ENCODE results near the gene DSTN.

Gene DSTN

DNA sequence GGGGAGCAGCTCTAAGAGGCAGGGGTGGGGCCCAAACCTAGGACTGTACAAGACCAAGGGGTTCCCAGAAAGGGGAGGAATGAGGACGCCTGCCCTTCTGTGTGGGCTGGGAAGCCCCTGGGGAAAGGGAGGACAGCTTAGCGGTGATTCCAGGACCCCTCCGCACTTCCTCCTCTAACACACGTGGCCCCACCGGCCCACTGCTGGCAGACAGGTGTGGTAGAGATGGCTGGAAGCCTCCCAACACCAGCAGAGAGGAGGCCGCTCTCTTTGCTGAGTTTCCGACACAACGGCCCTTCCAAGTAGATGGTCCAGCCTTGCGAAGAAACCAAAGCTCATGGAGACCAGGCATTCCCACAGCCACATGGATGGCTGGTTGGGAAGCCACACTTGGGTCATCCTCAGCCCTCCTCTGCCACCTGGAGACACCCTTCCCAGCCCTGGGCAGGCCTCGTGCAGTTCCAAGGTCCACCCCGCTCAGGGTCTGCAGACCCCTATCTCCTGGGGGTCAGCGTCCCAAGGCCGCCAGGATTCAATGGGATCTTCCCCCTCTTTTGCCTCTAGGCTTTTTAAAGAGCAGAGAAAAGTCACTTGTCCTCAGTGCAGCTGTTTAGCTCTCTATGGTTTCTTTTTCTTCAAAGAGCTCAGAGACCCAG is 68.2 kb downstream of the DSTN start:
- no peak for DNase-seq (ENCODE audit: low read depth)

DNA sequence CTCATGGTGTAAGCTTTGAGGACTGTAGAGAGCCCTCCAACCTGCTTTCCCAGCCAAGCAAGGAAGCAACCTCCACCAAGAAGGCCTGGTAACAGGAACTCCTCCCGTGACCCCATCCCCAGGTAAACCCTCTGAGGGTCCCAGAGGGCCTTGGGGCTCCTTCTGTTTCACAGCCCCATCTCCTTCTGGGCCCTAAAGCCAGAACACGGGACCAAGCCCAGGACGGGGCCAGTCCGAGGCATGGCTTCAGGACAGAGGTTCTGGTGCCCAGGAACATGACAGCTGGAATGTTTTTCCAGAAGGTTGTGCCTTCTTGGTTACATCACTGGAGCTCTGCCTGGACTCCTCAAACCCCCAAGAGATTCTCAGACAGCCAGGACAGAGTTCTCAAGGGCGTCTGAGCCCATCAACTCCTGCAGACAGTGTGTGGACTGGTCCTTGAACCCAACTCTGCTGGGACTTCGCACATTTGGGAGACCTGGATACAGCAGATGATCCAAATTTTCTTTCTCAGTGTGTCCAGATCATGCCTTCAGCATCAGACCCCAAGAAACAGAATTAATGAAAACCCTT is 69.0 kb downstream of the DSTN start:
- DNase-seq (ENCODE audit: low read depth): no peak

DNA sequence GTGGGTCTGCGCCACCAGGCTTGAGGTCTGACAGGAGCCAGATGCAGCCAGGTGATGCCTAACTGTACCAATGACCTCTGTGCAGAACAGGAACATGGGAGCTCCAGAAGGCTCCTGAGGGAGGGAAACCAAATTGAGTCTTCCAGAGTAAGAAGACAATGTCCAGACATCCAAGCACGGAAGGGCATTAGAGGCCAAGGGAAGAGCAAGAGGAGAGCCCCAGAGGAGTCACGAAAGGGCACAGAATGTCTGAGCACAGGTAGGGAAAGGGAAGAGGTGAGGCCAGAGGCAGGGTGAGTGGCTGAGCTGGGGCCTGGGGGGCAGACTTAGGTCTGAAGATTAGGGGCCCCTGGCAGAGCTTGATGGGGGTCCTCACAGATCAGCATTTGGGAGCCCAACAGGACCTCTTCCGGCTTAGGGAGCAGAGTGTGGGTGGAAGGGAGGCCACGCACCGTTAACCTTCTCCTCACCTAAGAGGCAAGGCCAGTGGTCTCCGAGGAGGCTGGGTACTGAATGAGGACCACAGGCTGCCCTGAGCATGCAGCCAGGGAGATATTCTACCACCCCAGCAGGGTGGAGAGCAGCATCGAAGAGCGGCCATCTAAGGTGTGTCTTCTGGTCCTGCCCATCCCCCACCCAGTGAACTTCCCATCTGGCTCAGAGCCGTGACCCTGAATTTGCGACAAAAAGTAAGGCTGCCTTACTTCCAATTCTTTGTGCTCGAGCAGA is 70.4 kb downstream of the DSTN start:
- DNase-seq (ENCODE audit: low read depth): no peak

DNA sequence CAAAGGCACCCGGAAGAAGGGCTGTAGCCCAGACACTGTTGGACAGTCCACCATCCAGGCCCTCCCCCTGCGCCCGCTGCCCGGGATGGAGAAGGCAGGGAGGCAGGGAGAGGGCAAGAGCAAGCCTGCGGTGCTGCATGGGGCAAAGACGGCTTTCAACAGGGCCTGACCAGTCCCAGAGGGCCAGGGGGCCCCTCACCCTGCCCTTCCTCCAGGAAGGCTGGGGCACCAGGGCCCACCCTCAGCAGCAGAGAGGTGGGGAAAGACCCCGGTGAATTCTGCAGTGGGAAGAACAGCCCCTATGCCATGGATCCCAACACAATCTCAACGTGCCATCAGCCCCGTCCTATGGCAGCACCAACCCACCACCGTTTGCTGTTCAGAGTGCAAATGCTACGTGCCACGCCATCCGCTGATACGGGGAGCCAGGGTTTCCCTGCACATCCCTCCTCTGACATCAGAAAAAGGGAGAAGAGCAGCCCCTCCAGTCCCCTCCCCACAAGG is 71.1 kb downstream of the DSTN start:
- no peak for DNase-seq (ENCODE audit: low read depth)

DNA sequence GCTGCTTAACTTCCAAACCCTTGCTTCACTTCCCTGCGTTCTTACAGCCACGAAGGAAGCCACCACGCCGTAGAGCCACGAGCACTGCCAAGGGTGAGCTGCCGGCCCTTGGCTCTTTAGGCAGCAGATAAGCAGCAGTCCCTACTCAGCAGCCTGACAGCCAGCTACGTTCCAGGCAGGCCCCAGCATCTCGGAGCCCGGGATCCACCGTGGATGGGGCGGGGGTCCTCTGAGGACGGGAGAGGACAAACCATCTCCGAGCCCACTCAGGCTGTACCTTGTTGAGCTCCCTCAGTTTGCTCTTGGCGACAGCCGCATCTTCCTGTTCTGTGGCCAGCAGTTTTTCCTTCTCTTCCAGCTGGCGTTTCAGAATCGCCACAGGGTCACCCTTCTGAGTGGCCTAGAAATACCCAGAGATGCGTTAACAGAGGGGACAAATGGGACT is 71.7 kb downstream of the DSTN start:
- no peak for DNase-seq (ENCODE audit: low read depth)

DNA sequence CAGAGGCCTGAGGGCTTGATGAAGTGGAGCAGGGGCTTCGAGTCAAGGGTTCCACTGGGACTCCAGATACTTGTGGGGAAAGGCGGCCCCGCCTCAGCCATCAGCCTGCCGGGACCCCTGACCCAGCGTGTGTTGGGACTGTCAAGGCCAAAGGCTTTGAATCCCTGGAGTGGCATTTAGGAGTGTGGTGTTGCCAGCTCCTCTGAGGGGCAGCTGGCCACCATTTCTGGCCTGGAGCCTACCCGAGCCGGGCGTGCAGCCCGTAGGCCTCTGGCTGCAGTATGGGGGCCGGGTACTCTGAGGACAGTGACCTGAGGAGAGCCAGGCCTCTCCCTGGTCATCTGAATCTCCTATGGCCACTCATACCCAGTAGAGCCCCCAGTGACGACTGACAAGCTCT is 72.1 kb downstream of the DSTN start:
- no peak for DNase-seq (ENCODE audit: low read depth)

DNA sequence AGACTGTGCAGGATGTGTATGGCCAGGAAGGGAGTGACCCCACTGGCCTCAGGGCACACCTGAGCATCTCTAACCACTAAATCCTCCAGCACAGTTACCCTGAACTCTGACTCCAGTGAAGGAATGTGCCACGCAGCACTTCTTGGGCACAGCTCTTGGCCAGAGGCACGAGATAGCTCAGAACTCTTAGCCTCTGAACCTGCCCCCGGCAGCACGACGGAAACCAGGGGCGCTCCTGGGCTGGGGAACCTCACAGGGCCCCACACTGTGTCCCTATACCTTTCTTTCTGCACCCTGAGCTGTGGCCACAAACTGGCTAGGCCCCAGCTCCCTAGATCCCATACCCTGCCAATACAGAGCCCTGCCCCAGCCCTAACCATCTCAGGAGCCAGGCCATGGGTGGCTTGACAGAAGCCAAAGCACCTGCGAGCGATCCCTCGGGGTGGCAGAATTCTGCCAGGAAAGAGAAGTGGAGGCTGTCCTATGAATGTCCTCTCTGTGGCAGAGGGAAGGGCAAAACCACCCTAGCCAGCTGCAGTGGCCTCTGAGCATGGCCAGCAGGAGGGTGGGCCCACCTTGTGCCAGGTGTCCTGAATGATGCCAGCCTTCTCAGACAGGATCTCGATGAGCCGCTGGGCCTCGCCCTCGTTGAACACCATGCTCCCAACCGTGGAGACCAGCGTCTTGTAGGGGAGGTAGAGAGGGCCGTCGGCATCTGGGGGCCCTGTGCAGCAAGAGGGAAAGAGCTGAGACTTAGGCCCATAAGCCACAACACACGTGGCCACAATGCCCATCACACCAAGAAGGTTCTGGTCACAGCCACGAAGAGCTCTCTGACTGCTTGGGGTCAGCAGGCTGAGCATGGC is 72.8 kb downstream of the DSTN start:
- DNase-seq (ENCODE audit: low read depth): no peak

DNA sequence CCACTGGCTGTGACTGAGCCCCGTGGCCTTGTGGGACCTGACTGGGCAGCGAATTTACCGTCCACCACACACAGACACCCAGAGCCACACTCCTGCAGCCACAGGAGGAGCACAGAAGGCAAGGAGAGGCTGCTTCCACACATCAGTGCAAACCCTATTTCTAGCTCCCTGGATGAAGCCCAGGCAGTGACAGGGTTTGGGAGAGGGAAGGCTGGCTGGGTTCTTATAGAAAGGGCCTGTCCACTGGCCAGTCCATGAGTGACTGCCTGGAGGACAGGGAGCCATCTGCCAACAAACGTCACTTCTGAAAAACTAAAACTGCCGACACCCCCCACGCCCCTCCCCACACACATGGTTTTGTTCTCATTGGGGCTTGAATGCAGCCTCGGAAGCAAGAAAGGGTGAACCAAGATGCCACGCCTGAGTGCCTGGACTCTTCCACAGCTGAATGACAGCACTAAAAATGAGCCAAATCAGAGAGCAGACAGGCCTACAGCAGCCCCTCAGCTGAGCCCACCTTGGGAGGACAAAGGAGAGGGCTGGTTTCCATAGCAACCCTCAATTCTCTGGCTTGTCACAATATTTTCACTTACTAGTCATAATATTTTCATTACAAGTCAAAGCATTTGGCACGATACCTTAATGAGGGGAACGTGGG is 73.8 kb downstream of the DSTN start:
- DNase-seq (ENCODE audit: low read depth): no peak

DNA sequence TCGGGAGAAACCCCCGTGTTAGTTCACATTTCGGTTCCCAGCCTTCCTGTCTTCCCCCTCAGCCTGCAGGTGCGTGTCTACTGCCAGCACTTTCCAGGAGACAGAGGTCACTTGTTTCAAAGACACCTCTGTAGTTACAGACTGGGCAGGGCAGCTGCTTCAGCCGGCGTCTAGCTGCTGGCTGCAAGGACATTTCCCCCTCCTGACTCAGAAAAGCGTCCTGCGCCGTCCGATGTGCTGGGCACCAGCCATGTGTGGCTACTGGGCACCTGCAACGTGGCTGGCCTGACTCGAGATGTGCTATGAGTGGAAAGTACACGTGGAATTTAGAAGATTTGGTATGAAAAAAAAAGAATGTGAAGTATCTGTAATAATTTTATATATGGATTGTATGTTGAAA is 74.6 kb downstream of the DSTN start:
- no peak for DNase-seq (ENCODE audit: low read depth)

DNA sequence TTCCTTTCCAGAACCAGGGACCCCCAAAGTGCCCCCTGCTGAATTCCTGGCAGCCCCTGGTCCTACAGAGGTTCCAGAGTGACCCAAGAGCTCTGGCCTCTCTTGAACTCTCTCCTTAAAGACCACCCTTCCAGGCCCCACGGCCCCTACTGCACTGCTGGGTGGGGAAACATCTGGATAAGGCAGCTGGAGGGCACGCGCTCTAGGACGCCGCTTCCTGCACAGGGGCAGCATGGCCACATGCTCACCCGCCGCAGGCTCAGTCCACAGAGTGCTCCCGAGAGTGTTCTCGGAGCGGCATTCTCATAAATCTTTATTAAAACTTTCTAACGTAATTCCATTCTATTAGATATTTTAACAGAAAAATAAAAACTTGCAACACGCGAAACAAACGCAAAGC is 75.1 kb downstream of the DSTN start:
- DNase-seq (ENCODE audit: low read depth): no peak

DNA sequence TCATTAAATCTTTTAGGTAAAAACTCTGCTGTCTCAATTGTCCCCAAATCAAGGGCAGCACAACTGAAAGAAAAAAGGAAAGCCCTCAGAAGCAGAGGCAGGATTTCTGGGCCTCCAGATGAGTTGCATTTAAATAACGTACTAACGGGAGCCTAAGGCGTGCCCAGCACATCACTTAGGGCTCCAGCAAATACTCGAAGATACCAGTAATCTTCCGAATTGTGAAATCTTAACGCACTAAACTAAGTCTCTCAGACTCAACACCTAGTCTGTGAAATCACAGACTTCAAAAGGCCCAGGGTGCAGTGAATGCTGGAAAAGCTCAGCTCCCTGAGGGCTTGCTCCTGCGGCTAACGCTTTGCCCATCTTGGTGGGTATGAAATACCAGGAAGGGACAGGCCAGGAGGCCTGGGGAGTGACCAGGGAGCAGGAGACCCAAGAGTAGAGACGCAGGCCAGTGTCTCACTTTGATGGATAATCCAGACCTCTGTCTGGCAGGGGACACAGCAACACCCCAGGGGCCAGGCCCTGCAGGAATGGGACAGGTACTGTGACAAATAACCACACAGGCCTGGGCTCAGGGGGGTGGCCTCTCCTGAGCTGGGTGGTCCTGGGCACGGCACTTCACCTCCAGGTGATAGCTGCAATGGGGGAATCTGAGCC is 75.8 kb downstream of the DSTN start:
- DNase-seq (ENCODE audit: low read depth): no peak

DNA sequence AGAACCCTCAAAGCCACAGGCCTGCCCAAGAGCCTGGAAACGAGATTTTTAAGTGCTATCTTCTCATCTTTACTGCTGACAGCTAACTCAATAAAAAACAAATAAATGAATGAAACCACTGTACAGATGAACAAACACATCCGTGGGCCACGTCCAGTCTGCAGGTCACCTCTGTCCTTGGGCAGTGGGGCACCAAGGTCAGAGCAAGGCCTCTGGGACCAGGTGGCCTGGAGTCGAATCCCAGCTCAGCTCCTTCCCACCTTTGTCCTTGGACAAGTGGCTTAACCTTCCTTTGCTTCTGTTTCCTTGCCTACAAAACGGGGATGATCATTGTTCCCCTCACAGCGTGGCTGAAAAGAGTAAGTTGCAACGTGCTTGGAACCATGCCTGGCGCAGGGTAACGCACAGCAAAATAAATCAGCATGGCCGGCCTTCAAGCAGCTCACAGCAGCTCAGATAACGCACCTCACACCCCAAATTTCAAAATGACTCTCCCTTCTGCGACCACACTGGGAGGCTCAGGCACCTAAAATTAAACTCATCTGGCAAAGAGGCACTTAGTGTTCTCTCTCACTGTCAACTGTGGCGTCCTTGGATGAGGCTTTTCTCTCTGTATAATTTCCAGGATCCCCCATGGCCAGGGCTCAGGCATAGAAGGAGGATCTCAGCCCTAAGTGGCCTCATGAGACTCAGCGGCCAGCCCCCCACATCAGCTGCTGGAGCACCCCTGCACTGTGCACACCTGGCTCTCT is 76.5 kb downstream of the DSTN start:
- DNase-seq (ENCODE audit: low read depth): no peak

DNA sequence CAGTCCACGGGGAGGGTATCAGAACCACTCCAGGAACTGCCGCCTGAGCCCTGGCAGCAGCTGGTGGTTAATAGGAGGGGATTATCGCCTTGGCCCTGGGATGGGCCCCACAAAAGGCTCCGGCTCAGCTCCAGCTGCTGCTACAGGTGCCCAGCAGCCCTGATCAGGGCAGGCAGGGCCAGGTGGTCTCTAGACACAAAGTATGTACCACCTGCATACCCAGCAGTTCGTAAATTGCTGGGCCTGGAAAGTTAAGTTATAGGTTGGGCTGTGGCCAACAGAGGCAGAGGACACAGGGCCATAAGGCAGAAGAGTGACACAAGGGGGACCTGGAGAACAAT is 77.1 kb downstream of the DSTN start:
- DNase-seq (ENCODE audit: low read depth): no peak

DNA sequence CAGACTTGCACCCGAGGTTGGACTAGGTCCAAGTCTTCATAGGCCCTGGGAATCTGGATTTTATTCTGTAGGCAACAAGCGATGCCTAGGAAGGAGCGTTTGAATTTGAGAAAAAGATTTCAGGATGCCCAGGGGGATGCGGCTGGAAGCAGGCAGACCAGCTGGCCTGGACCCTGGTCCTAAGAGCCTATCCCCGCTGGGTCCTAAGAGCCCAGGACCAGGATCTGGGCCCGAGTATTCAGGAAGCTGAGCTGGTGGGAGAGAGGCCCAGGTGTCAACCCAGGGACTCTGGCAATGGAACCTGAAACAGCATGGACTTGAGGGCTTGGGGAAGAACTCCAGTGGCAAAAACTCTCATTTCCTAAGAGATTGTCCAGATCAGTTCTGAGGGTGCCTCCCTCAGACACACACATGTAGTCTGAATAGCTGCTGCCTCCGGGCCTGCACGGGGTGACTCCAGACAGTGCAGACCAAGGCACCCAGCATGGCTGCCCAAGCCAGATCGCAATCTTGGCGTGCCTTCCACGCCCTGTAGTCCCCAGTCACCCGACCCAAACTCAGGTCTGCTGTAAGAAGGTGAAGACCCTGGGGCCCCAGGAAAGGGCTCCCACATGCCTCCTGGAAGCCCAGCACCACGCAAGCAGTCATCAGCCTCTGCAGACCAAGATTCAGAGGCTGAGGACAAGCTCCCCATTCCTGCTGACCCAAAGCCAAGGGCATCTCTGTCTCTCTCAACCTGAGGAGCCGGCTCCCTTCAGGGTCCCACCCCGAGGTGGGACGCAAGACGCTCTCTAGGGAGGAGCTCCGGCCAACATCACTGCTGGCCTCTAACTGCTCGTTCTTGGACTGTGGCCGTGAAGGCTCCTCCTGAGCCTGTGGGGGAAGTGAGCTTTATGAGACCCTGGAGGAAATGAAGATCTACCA is 77.8 kb downstream of the DSTN start:
- no peak for DNase-seq (ENCODE audit: low read depth)

DNA sequence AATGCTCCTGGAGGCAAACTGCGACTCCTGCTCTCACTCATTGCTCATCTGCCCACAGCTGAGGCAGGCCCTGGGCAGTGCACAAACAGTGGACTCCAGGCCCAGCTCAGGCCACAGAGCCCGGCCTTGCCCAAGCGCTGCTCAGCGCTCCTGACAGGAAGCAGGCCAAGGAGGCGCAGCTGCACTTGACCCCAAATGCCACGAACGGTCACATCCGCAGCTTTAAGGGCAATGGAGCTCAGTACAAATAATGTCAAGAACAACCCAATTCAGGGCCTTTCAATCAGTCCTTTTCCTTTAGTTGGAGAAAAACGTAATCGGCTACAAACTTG is 78.4 kb downstream of the DSTN start:
- DNase-seq (ENCODE audit: low read depth): no peak

DNA sequence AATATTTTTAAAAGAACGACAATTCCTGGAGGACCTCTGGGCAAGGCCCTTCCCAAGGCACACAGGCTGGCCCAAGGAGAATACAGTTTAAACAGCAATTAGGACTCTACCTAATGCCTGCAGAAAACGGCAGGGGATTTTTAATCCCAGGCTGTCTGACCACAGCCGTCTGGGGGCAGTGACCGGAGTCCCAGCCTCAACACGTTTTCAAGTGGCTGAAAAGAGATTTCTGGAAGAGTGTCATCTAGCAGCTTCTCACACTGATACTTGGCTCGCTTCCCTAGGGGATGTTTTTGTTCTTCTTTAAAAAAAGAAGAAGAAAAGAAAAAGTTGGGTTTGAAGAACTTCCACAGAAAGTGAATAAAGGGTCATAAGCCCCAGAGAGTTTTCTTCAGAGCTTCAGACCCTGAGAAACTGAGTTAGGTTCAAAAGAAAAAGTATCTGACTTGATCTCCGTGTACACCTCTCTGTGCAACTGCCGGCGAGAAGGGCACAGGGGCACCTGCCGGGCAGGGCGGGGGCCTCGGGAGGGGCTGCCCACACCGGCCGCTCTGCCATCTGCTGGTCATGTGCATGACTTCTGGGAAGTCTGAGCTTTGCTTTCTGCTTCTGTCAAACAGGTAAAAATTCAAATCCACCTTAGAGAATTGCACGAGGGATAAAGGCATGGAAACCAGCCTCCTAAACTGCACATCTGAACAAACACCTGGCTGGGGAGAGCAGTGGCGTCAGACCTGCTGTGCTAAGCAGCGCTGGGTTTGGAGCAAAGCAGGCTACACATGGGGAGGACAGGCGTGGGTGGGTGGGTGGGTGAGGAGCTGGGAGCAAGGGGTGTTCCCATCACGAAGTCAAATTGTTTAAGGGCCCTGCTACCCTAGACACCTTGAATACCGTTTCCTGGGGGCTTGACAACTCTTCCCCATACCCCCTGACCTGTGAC is 79.2 kb downstream of the DSTN start:
- DNase-seq (ENCODE audit: low read depth): no peak

DNA sequence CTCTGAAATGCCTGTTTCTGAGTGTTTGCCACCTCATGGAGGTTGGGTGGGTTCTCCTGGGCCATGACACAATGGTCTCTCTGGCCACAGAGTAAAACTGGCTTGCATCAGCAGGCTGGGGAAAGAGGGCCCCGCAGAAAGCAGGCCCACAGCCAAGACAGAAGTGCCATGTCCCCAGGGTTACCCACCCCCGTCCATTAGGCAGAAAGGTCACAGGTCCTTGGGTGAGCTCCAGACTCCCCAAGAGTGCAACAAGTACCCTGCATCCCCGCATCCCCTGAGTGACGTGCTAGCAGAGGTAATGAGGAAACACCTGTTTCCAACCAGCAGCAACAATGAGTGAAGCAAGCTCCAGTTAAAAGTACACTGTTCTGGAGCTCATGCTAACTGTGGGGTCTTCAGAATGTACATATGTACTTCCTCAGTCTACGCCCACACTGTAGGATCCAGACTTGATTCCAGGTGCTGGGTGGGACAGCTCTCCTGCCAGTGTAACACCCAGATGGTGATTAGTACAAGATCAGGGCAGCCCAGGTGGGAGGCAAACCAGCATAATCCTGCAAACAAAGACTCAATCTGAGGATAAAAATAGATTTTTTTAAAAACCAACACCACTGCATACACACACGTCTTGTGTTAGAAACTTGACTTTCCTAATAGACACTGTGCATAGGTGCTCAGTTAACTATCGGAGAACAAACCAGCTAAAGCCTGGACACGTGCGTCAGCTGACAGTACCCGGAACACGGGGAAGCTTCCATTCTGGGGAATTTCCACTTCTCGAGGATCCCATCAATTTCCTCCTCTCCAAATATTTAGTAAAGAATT is 80.6 kb downstream of the DSTN start:
- DNase-seq (ENCODE audit: low read depth): no peak

Measured in CMK (cell line).